Lung (tissue), 12 donors: ENCODE measurements around the gene NAV1. TPM values are rescaled to one million over a fixed set of nuclear protein-coding genes. Genes with fewer than 3 reads are reported as not detected.

Source experiments
- ATAC-seq: fragments of 200-7000 bp; cut with Tn5 transposase; one replicate; pipeline ENCODE4 v1.9.1; 2020; ENCODE audit warnings: moderate number of reproducible peaks; ENCODE audit not compliant: insufficient read depth, low FRiP score
- DNase-seq, 3 donors: peaks; one replicate each; pipeline ENCODE4 v3.0.0-alpha.2; 2013 to 2017
- H3K27ac ChIP-seq, 2 donors: one replicate each; pipeline ENCODE4 v1.5.1; 2013; ENCODE audit warnings: mild to moderate bottlenecking in 2 of 2, moderate library complexity in 2 of 2, control low read depth in 1 of 2, inconsistent platforms in 1 of 2, low read depth in 1 of 2, low read length in 1 of 2
- H3K27me3 ChIP-seq, 3 donors: one replicate each; pipeline ENCODE4 v1.5.1; 2013; ENCODE audit warnings: low read length in 2 of 3; ENCODE audit not compliant: control insufficient read depth in 3 of 3, insufficient read depth in 3 of 3
- H3K36me3 ChIP-seq, 4 donors: one replicate each; pipeline ENCODE4 v1.5.1; 2013; ENCODE audit warnings: low read length in 4 of 4, mild to moderate bottlenecking in 1 of 4, moderate library complexity in 1 of 4; ENCODE audit not compliant: control insufficient read depth in 4 of 4, insufficient read depth in 4 of 4
- H3K4me1 ChIP-seq, 5 donors: one replicate each; pipeline ENCODE4 v1.5.1; 2013; ENCODE audit warnings: low read length in 5 of 5, mild to moderate bottlenecking in 2 of 5, moderate library complexity in 1 of 5; ENCODE audit not compliant: control insufficient read depth in 5 of 5, insufficient read depth in 5 of 5
- H3K4me3 ChIP-seq: one replicate; pipeline ENCODE4 v1.5.1; 2013; ENCODE audit warnings: mild to moderate bottlenecking, control low read depth, moderate library complexity
- H3K9ac ChIP-seq, 2 donors: one replicate each; pipeline ENCODE4 v1.5.1; 2013; ENCODE audit warnings: low read length in 2 of 2, control low read depth in 1 of 2; ENCODE audit not compliant: insufficient read depth in 1 of 2
- H3K9me3 ChIP-seq, 4 donors: one replicate each; pipeline ENCODE4 v1.5.1; 2013; ENCODE audit warnings: low read length in 3 of 4, mild to moderate bottlenecking in 1 of 4, moderate library complexity in 1 of 4; ENCODE audit not compliant: control insufficient read depth in 4 of 4, insufficient read depth in 3 of 4
- CTCF ChIP-seq: IDR thresholded peaks from 2 replicates; pipeline ENCODE4 v1.5.1; 2012; ENCODE audit warnings: mild to moderate bottlenecking; ENCODE audit errors: control extremely low read depth, extremely low read depth
- WGBS, 2 donors: extraction: QIAGEN DNeasy Blood & Tissue Kit; methylation state at CpG; one replicate each; pipeline ENCODE4 v1.1.7; 2013; 5-methylcytosine and 5-hydroxymethylcytosine counted together
- polyA plus RNA-seq, 2 donors: library from polyadenylated mRNA; stranded (reverse); fragments of 200-250 nt; gene quantifications; one replicate each; pipeline ENCODE4 v1.2.1, GENCODE V29; 2013
- total RNA-seq, 2 donors: library from RNA; depleted of rRNA in 1 of 2; stranded (reverse); fragments of >200 nt in 1 of 2; gene quantifications; one replicate each; pipeline ENCODE4 v1.2.1, GENCODE V29; 2014 to 2021
- donor health status: control.
- donor health status: control.
- donor health status: Bipolar disorder and iron deficiency.
- donor health status: healthy.
- donor health status: DM: yes; HTN: yes; CAD: no.

NAV1 gene
- total and polyA plus RNA-seq, 4 donors: 6.5 to 38.6 (median 17.9) TPM

GRCh38 chr1:201568265-201568664, 29.3 kb downstream of the NAV1 start:
- ATAC-seq (no peak), DNase-seq (no peak)
- Histone ChIP-seq H3K36me3 (no peaks in the 10 kb centered on the region), H3K4me3 (no peak overlapping the region), H3K9me3 (no peaks in the 10 kb centered on the region), H3K27ac (no peak overlapping the region), H3K9ac (no peak overlapping the region), H3K4me1 (peaks cover 0 to 40% (median 0%) of the 10 kb centered on the region in 5 donors), H3K27me3 (no peaks in the 10 kb centered on the region)
- TF ChIP-seq CTCF: no peak
- WGBS, 2 donors: 84 to 85% methylated on average over 6 of the region's 6 CpGs

- no peak for TF ChIP-seq CTCF
- 54 to 64% methylated on average over 4 of the region's 4 CpGs for WGBS, 2 donors
- Histone ChIP-seq H3K4me3 (no peak overlapping the region), H3K9me3 (no peaks in the 10 kb centered on the region), H3K27me3 (no peaks in the 10 kb centered on the region), H3K9ac (no peak overlapping the region), H3K4me1 (peaks cover 0 to 39% (median 0%) of the 10 kb centered on the region in 5 donors), H3K36me3 (no peaks in the 10 kb centered on the region), H3K27ac (no peak overlapping the region)
- no peak for ATAC-seq
- DNase-seq: no peak
Measured at GRCh38 chr1:201568859-201569294, 29.9 kb downstream of the NAV1 start.

GRCh38 chr1:201570181-201570885, 31.4 kb downstream of the NAV1 start:
- DNase-seq: no peak
- Histone ChIP-seq H3K4me3 (no peak overlapping the region), H3K9ac (no peak overlapping the region), H3K36me3 (no peaks in the 10 kb centered on the region), H3K27me3 (no peaks in the 10 kb centered on the region), H3K9me3 (no peaks in the 10 kb centered on the region), H3K27ac (peak overlapping the region in 1 of 2 donors; percentile 7), H3K4me1 (peaks cover 0 to 40% (median 0%) of the 10 kb centered on the region in 5 donors)
- no peak for ATAC-seq
- WGBS, 2 donors: 85 to 94% methylated on average over 4 of the region's 4 CpGs
- no peak for TF ChIP-seq CTCF
